Stimulated activated naive CD4-positive, alpha-beta T cell (primary cell): ENCODE data around the gene PNMA6E.

ENCODE experiments used
- DNase-seq, 6 experiments: peaks; one replicate each; lab custom pipeline; 2025; lab: John Stamatoyannopoulos, UW

The PNMA6E gene

GRCh38 chrX:153401133-153401764 lies at the start of gene PNMA6E:
Gene PNMA6E (minus strand): TSS chrX:153401350. CDS start chrX:153398849, 2,501 bp downstream.
- DNase-seq, result no peak

- DNase-seq, result no peak
These were observed 49.8 kb upstream of the PNMA6E start for GRCh38 chrX:153450949-153451277.

GRCh38 chrX:153450114-153450948 lies 49.2 kb upstream of the PNMA6E start:
- DNase-seq, result no peak

GRCh38 chrX:153449368-153450113 lies 48.4 kb upstream of the PNMA6E start:
- no peak for DNase-seq

GRCh38 chrX:153448556-153449367 lies 47.6 kb upstream of the PNMA6E start:
- DNase-seq, result no peak

GRCh38 chrX:153447581-153447960 lies 46.4 kb upstream of the PNMA6E start:
- no peak for DNase-seq

GRCh38 chrX:153446950-153447580 lies 45.9 kb upstream of the PNMA6E start:
- no peak for DNase-seq

GRCh38 chrX:153446636-153446936 lies 45.4 kb upstream of the PNMA6E start:
- DNase-seq, result no peak

GRCh38 chrX:153445856-153446635 lies 44.9 kb upstream of the PNMA6E start, which contains the start of gene TREX2:
Gene TREX2 (minus strand): TSS chrX:153446056. CDS start chrX:153445430, 626 bp downstream.
- no peak for DNase-seq

GRCh38 chrX:153445106-153445855 lies 44.1 kb upstream of the PNMA6E start:
- DNase-seq, result no peak

- DNase-seq, result no peak
These were observed 43.3 kb upstream of the PNMA6E start for GRCh38 chrX:153444333-153445011.

- no peak for DNase-seq
These were observed 42.6 kb upstream of the PNMA6E start for GRCh38 chrX:153443476-153444332.

GRCh38 chrX:153442463-153442862 lies 41.3 kb upstream of the PNMA6E start:
- no peak for DNase-seq

- no peak for DNase-seq
These were observed 40.8 kb upstream of the PNMA6E start for GRCh38 chrX:153441981-153442380.

- DNase-seq, result no peak
These were observed 40.1 kb upstream of the PNMA6E start for GRCh38 chrX:153441296-153441695.

GRCh38 chrX:153440556-153441135 lies 39.5 kb upstream of the PNMA6E start:
- no peak for DNase-seq

GRCh38 chrX:153439977-153440376 lies 38.8 kb upstream of the PNMA6E start:
- DNase-seq, result no peak

GRCh38 chrX:153438532-153438931 lies 37.4 kb upstream of the PNMA6E start:
- no peak for DNase-seq
